Spleen (tissue), 7 donors: Measurements from ENCODE around the gene GNL2.

Source experiments
- CTCF ChIP-seq, 11 experiments: fragments of 200-600 bp in 7 of 11; fragments of 450-650 bp in 4 of 11; sonication (generic) in 4 of 11; IDR thresholded peaks in 8 of 11; conservative IDR thresholded peaks in 3 of 11; 1 replicate in 7 of 11; 2 replicates in 4 of 11; pipeline versions ENCODE4 v1.4.0 to v1.8.0; 2016 to 2021; ENCODE audit warnings: antibody characterized with exemption in 11 of 11, inconsistent platforms in 4 of 11, mild to moderate bottlenecking in 1 of 11
- POLR2A ChIP-seq, 3 donors: fragments of 450-650 bp; IDR thresholded peaks; one replicate each; pipeline ENCODE4 v1.5.1; 2017; ENCODE audit warnings: antibody characterized with exemption in 3 of 3, mild to moderate bottlenecking in 1 of 3
- POLR2AphosphoS5 ChIP-seq, 3 donors: sonication (generic); formaldehyde crosslinking; IDR thresholded peaks; one replicate each; pipeline ENCODE4 v1.5.1; 2017; ENCODE audit warnings: antibody characterized with exemption in 3 of 3
- donor health status: DM: no; HTN: no; CAD: no; lungs with moderate emphysema.
- donor health status: DM: no; HTN: no; CAD: no.
- donor health status: DM: no; HTN: no; CAD: no.

- TF ChIP-seq CTCF (IDR thresholded peaks at IDR 0.05 in 8 of 11, conservative IDR thresholded peaks at IDR 0.05 in 3 of 11): no peak
- no peak for TF ChIP-seq POLR2AphosphoS5 (IDR thresholded peaks at IDR 0.05)
- TF ChIP-seq POLR2A (IDR thresholded peaks at IDR 0.05): no peak
Observed at GRCh38 chr1:37630426-37631028, 34.8 kb upstream of the GNL2 start.
